HepG2 (cell line): ENCODE measurements around the gene PARVA. TPM values are rescaled to one million over a fixed set of nuclear protein-coding genes. Genes with fewer than 3 reads are reported as not detected.

Experiments
- ATAC-seq: fragments of 200-7000 bp; cut with Tn5 transposase; 3 replicates; pipeline ENCODE4 v1.9.1; 2020; ENCODE audit warnings: mild to moderate bottlenecking, moderate library complexity
- BruUV-seq: library from RNA; stranded (reverse); fragments of 400-500 nt; replicated peaks from 2 replicates; lab custom pipeline; 2021; lab: Mats Ljungman, UMichigan
- CTCF ChIA-PET: fragments of 300-600 bp; formaldehyde crosslinking; extraction: SDS; loops from one replicate; lab custom pipeline; 2021; ENCODE audit warnings: low total read pairs, inconsistent platforms, low intra/inter-chr PET ratio; lab: Yijun Ruan, JAX
- POLR2A ChIA-PET: fragments of 350-600 bp; sonication (Branson Sonifier 250); formaldehyde crosslinking; loops from one replicate; lab custom pipeline; 2020; ENCODE audit warnings: antibody characterized with exemption, inconsistent platforms; lab: Yijun Ruan, JAX
- DNase-seq: peaks from one replicate; pipeline ENCODE4 v3.0.0-alpha.2; 2015; ENCODE audit warnings: low spot score
- FAIRE-seq: peaks from 3 replicates; lab custom pipeline; 2011; peaks lifted over from hg19 to GRCh38; lab: Jason Lieb, UNC
- H2AFZ ChIP-seq: one replicate; pipeline ENCODE4 v1.6.1; 2011; ENCODE audit warnings: low read length, inconsistent platforms
- H3K27ac ChIP-seq: fragments of 300-600 bp; 3 replicates; pipeline ENCODE4 v1.8.0; 2011; ENCODE audit warnings: mixed run types, mild to moderate bottlenecking, mixed read lengths, low read length, inconsistent platforms; ENCODE audit not compliant: insufficient read depth; ENCODE audit errors: extremely low read length
- H3K27me3 ChIP-seq, 2 experiments: fragments of 200-600 bp in 1 of 2; 2 replicates in 1 of 2; 3 replicates in 1 of 2; pipeline versions ENCODE4 v1.6.0 to v1.8.0; 2011; ENCODE audit warnings: low read length in 2 of 2, mild to moderate bottlenecking in 2 of 2, moderate library complexity in 2 of 2, inconsistent platforms in 1 of 2; ENCODE audit not compliant: insufficient read depth in 2 of 2, control insufficient read depth in 1 of 2
- H3K36me3 ChIP-seq, 2 experiments: fragments of 200-600 bp in 1 of 2; replicated peaks in 1 of 2; 2 replicates in 1 of 2; 3 replicates in 1 of 2; pipeline versions ENCODE4 v1.5.1 to v1.8.0; 2011; ENCODE audit warnings: low read length in 2 of 2, inconsistent platforms in 1 of 2; ENCODE audit not compliant: insufficient read depth in 2 of 2, control insufficient read depth in 1 of 2
- H3K4me1 ChIP-seq: 2 replicates; pipeline ENCODE4 v1.5.1; 2012; ENCODE audit warnings: low read length, inconsistent platforms; ENCODE audit not compliant: insufficient read depth
- H3K4me2 ChIP-seq: 2 replicates; pipeline ENCODE4 v1.6.0; 2011; ENCODE audit warnings: low read depth, low read length, inconsistent platforms
- H3K4me3 ChIP-seq, 3 experiments: fragments of 200-600 bp in 1 of 3; sonication (generic), shearing (Covaris generic) in 1 of 3; replicated peaks in 1 of 3; 2 replicates each; pipeline ENCODE4 v1.5.1; 2011 to 2016; ENCODE audit warnings: low read length in 3 of 3, inconsistent platforms in 2 of 3, low read depth in 2 of 3, mild to moderate bottlenecking in 2 of 3, control low read depth in 1 of 3, mixed read lengths in 1 of 3; ENCODE audit not compliant: insufficient read depth in 1 of 3
- H3K79me2 ChIP-seq: one replicate; pipeline ENCODE4 v1.6.1; 2011; ENCODE audit warnings: low read length, inconsistent platforms; ENCODE audit not compliant: insufficient read depth
- H3K9ac ChIP-seq: 2 replicates; pipeline ENCODE4 v1.6.0; 2011; ENCODE audit warnings: mild to moderate bottlenecking, low read depth, low read length, inconsistent platforms; ENCODE audit not compliant: insufficient read depth
- H3K9me3 ChIP-seq: 2 replicates; pipeline ENCODE4 v1.5.1; 2012; ENCODE audit warnings: mild to moderate bottlenecking, low read length
- H4K20me1 ChIP-seq: 2 replicates; pipeline ENCODE4 v1.6.0; 2011; ENCODE audit warnings: inconsistent platforms, mild to moderate bottlenecking, low read length, moderate library complexity; ENCODE audit not compliant: insufficient read depth
- GLMP ChIP-seq: sonication (generic); formaldehyde crosslinking; IDR thresholded peaks from 2 replicates; pipeline ENCODE4 v1.9.0; 2021; ENCODE audit warnings: missing genetic modification reagents, mild to moderate bottlenecking, borderline replicate concordance
- JUNB ChIP-seq: sonication (generic); formaldehyde crosslinking; IDR thresholded peaks from 2 replicates; pipeline ENCODE4 v1.8.0; 2022; ENCODE audit warnings: missing genetic modification reagents, mild to moderate bottlenecking, borderline replicate concordance
- MTF1 ChIP-seq: sonication (generic); formaldehyde crosslinking; IDR thresholded peaks from 2 replicates; pipeline ENCODE4 v1.5.0; 2020; ENCODE audit warnings: missing genetic modification reagents
- NFE2L1 ChIP-seq: sonication (generic); formaldehyde crosslinking; IDR thresholded peaks from 2 replicates; pipeline ENCODE4 v1.4.0; 2020; ENCODE audit warnings: missing genetic modification reagents, mild to moderate bottlenecking, borderline replicate concordance
- NFIC ChIP-seq: IDR thresholded peaks from 2 replicates; pipeline ENCODE4 v1.6.1; 2012; ENCODE audit warnings: mild to moderate bottlenecking, low read length, inconsistent platforms
- NR2F1 ChIP-seq, 2 experiments: fragments of 450-650 bp in 1 of 2; formaldehyde crosslinking in 1 of 2; IDR thresholded peaks; 2 replicates each; pipeline versions ENCODE4 v1.5.0 to v1.6.1; 2016 to 2020; ENCODE audit warnings: mild to moderate bottlenecking in 1 of 2, missing compliant biosample characterization in 1 of 2, missing genetic modification reagents in 1 of 2, moderate library complexity in 1 of 2
- RARA ChIP-seq: IDR thresholded peaks from 2 replicates; pipeline ENCODE4 v1.6.1; 2016; ENCODE audit warnings: missing genetic modification reagents, missing compliant biosample characterization
- REXO4 ChIP-seq: sonication (generic); formaldehyde crosslinking; IDR thresholded peaks from 2 replicates; pipeline ENCODE4 v1.8.0; 2022; ENCODE audit warnings: missing genetic modification reagents, mild to moderate bottlenecking, borderline replicate concordance
- SETDB1 ChIP-seq: sonication (generic); formaldehyde crosslinking; IDR thresholded peaks from 2 replicates; pipeline ENCODE4 v1.5.1; 2020; ENCODE audit warnings: missing genetic modification reagents, mild to moderate bottlenecking, borderline replicate concordance
- TEAD2 ChIP-seq: sonication (generic); formaldehyde crosslinking; IDR thresholded peaks from 2 replicates; pipeline ENCODE4 v1.9.0; 2021; ENCODE audit warnings: missing genetic modification reagents
- ZNF18 ChIP-seq: sonication (generic); formaldehyde crosslinking; IDR thresholded peaks from 2 replicates; pipeline ENCODE4 v1.8.0; 2022; ENCODE audit warnings: mild to moderate bottlenecking, missing genetic modification reagents; ENCODE audit not compliant: insufficient replicate concordance
- ZNF205 ChIP-seq: IDR thresholded peaks from 2 replicates; pipeline ENCODE4 v1.6.1; 2018; ENCODE audit warnings: missing biosample characterization, missing genetic modification reagents
- ZNF207 ChIP-seq: fragments of 450-650 bp; IDR thresholded peaks from 2 replicates; pipeline ENCODE4 v1.6.1; 2016; ENCODE audit warnings: antibody characterized with exemption, borderline replicate concordance
- ZNF34 ChIP-seq: sonication (generic); formaldehyde crosslinking; IDR thresholded peaks from 2 replicates; pipeline ENCODE4 v1.4.0; 2020; ENCODE audit warnings: mild to moderate bottlenecking, missing genetic modification reagents, borderline replicate concordance
- ZNF75D ChIP-seq: sonication (generic); formaldehyde crosslinking; IDR thresholded peaks from 2 replicates; pipeline ENCODE4 v1.8.1; 2023; ENCODE audit warnings: missing genetic modification reagents, mild to moderate bottlenecking, borderline replicate concordance
- ZNF800 ChIP-seq: sonication (generic); formaldehyde crosslinking; IDR thresholded peaks from 2 replicates; pipeline ENCODE4 v1.4.0; 2020; ENCODE audit warnings: missing genetic modification reagents
- WGBS: methylation state at CpG from one replicate; pipeline ENCODE4 v1.1.6; 2017; ENCODE audit warnings: low lambda C conversion rate; 5-methylcytosine and 5-hydroxymethylcytosine counted together
- in situ Hi-C: cut with HindIII; loops from 2 replicates; pipeline ENCODE4 v1.10.0; 2017; ENCODE audit warnings: low pct_unique_long_range_greater_than_20kb; ENCODE audit not compliant: extremely low pct_ligation_motif_present
- intact Hi-C: fragments of 100-400 bp; cut with micrococcal nuclease; formaldehyde crosslinking; loops from one replicate; pipeline ENCODE4 v1.10.0; 2022; ENCODE audit not compliant: unreplicated experiment
- polyA plus RNA-seq, 8 experiments: library from polyadenylated mRNA; depleted of rRNA in 3 of 8; stranded (reverse) in 7 of 8; unstranded in 1 of 8; fragments of >200 nt; fragmentation: Illumina TruSeq in 4 of 8; extraction: Trizol in 4 of 8; gene quantifications; 2 replicates each; pipeline versions ENCODE4 v1.2.1 to v1.2.3, GENCODE V29; 2011 to 2016; ENCODE audit warnings: low read depth in 4 of 8, missing spikeins in 1 of 8, mixed read lengths in 1 of 8; ENCODE audit not compliant: insufficient read depth in 1 of 8
- total RNA-seq, 5 experiments: library from RNA; depleted of rRNA; stranded (reverse); fragments of >200 nt; fragmentation: Illumina TruSeq; extraction: Trizol; gene quantifications; 2 replicates each; pipeline ENCODE4 v1.2.3, GENCODE V29; 2016; ENCODE audit warnings: low read depth in 1 of 5

Gene PARVA
- total and polyA plus RNA-seq, 2 of the 13 experiments (the other 11 are each of a cell fraction or from before 2014, with no cell fraction given): 5.9 to 9.1 TPM

DNA sequence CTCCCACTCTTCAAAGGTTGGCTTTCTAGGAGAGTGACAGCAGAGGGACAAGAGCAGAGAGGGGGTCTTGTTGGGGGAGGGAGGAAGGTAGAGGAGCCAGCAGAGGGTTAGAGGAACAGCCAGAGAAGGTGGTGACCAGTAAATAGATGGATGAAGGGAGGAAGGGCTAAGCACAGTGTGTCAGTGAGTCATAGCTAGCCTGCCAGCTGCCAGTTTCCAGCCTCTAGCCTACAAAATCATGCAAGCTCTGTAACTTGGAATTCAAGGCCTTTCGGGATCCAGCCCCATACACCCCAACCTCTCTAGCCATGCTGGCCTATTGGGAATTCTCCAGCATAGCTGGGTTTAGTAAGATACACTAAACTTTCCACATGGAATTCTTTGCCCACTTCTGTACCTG, 149.4 kb downstream of the PARVA start:
- Histone ChIP-seq H3K27ac (no peak overlapping the region), H3K4me2 (no peak overlapping the region), H3K4me3 (no peak overlapping the region), H3K36me3 (no peaks in the 10 kb centered on the region), H4K20me1 (no peaks in the 10 kb centered on the region), H2AFZ (no peak overlapping the region), H3K4me1 (no peaks in the 10 kb centered on the region), H3K79me2 (no peaks in the 10 kb centered on the region), H3K9ac (no peak overlapping the region), H3K9me3 (no peaks in the 10 kb centered on the region), H3K27me3 (no peaks in the 10 kb centered on the region)
- DNase-seq (no peak), ATAC-seq (no peak), FAIRE-seq (no peak)
- intact Hi-C loops: no loop called here
- in situ Hi-C loops: no loop called here
- ChIA-PET POLR2A (no interaction called here), CTCF (no interaction called here)
- 100% methylated on average over 1 of the region's 1 CpG for WGBS
- no peak for TF ChIP-seq MTF1 (CRISPR knock-in tag)
- no peak for TF ChIP-seq REXO4
- TF ChIP-seq ZNF34 (CRISPR knock-in tag): no peak
- no peak for TF ChIP-seq ZNF18 (CRISPR knock-in tag)
- no peak for TF ChIP-seq NR2F1 (CRISPR knock-in tag; IDR thresholded peaks at IDR 0.05)
- no peak for TF ChIP-seq NFE2L1 (CRISPR knock-in tag)
- no peak for TF ChIP-seq SETDB1 (CRISPR knock-in tag)
- no TSS peak for BruUV-seq

DNA sequence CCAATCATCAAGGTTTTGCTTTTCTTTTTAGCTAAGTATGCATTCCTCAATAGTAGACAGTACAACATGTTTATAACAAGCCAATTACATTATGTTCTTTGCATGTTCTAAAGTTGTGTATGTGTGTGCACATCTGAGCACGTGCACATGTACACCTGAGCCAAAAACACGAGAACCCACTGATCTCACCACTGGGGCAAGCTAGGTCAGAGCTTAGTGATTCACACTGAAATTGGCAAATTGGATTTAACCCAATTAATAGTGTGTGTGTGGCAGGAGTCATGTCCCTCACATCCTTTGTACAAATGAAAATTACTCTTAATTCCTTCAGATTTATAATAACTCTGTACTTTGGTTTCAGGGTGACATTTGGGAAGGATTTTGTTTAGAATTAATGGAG, 151.1 kb downstream of the PARVA start:
- in situ Hi-C loops (no loop called here), intact Hi-C loops (no loop called here)
- Histone ChIP-seq H3K4me3 (no peak overlapping the region), H3K79me2 (no peaks in the 10 kb centered on the region), H3K36me3 (no peaks in the 10 kb centered on the region), H3K27me3 (no peaks in the 10 kb centered on the region), H2AFZ (no peak overlapping the region), H3K9ac (no peak overlapping the region), H3K4me2 (no peak overlapping the region), H3K27ac (no peak overlapping the region), H4K20me1 (no peaks in the 10 kb centered on the region), H3K9me3 (no peaks in the 10 kb centered on the region), H3K4me1 (no peaks in the 10 kb centered on the region)
- ATAC-seq: no peak
- no peak for FAIRE-seq
- 95% methylated on average over 2 of the region's 2 CpGs for whole genome bisulfite sequencing
- POLR2A ChIA-PET: no interaction called here
- BruUV-seq: no TSS peak
- no peak for DNase-seq
- CTCF ChIA-PET: no interaction called here
- TF ChIP-seq NFIC: no peak
- no peak for TF ChIP-seq ZNF75D (CRISPR knock-in tag)
- TF ChIP-seq JUNB: no peak
- TF ChIP-seq RARA: no peak
- no peak for TF ChIP-seq ZNF207
- TF ChIP-seq ZNF800: no peak
- no peak for TF ChIP-seq GLMP (CRISPR knock-in tag)
- TF ChIP-seq ZNF205 (CRISPR knock-in tag): no peak
- no peak for TF ChIP-seq TEAD2 (CRISPR knock-in tag)
